ENCODE data around the gene CDC14A.

- TF ChIP-seq CTCF (conservative IDR thresholded peaks at IDR 0.05 in 1 of 2, IDR thresholded peaks at IDR 0.05 in 1 of 2; ENCODE audit: extremely low read depth in 1 of 2, insufficient read depth in 1 of 2, low read depth in 1 of 2, low read length in 2 of 2) (no peak), EZH2 (IDR thresholded peaks at IDR 0.05; ENCODE audit: borderline replicate concordance, low read length) (no peak)
Observed at GRCh38 chr1:100359139-100359538, 6.8 kb downstream of the CDC14A start.
